Neural progenitor cell (in vitro differentiated cells): Measurements from ENCODE around the gene PACS1.

Experiments
- EZH2 ChIP-seq: fragments of 200-600 bp; sonication (generic); IDR thresholded peaks from 2 replicates; pipeline ENCODE4 v1.6.1; 2017; ENCODE audit warnings: antibody characterized with exemption, mild to moderate bottlenecking, moderate library complexity
- TF ChIP-seq, protein P1 (sequence below): fragments of 200-600 bp; sonication (generic); IDR thresholded peaks from 2 replicates; pipeline ENCODE4 v1.5.1; 2017; ENCODE audit warnings: antibody characterized with exemption, mild to moderate bottlenecking

GRCh38 chr11:66037327-66037726 is 32.7 kb upstream of the PACS1 start:
- TF ChIP-seq, protein P1, sequence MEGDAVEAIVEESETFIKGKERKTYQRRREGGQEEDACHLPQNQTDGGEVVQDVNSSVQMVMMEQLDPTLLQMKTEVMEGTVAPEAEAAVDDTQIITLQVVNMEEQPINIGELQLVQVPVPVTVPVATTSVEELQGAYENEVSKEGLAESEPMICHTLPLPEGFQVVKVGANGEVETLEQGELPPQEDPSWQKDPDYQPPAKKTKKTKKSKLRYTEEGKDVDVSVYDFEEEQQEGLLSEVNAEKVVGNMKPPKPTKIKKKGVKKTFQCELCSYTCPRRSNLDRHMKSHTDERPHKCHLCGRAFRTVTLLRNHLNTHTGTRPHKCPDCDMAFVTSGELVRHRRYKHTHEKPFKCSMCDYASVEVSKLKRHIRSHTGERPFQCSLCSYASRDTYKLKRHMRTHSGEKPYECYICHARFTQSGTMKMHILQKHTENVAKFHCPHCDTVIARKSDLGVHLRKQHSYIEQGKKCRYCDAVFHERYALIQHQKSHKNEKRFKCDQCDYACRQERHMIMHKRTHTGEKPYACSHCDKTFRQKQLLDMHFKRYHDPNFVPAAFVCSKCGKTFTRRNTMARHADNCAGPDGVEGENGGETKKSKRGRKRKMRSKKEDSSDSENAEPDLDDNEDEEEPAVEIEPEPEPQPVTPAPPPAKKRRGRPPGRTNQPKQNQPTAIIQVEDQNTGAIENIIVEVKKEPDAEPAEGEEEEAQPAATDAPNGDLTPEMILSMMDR = no peak
- no peak for TF ChIP-seq EZH2
